Measurements from ENCODE around the gene CEACAM19. TPM values are rescaled to one million over a fixed set of nuclear protein-coding genes. Genes with fewer than 3 reads are reported as not detected.
"Not testable (repeated sequence)": the region's sequence is repeated elsewhere in the genome, so short reads cannot be mapped to it uniquely, and the experiment has no call there.

CEACAM19 gene
- total RNA-seq, 4 donors from 2014 or later: 2.5 to 5.1 (median 3.7) TPM

DNA sequence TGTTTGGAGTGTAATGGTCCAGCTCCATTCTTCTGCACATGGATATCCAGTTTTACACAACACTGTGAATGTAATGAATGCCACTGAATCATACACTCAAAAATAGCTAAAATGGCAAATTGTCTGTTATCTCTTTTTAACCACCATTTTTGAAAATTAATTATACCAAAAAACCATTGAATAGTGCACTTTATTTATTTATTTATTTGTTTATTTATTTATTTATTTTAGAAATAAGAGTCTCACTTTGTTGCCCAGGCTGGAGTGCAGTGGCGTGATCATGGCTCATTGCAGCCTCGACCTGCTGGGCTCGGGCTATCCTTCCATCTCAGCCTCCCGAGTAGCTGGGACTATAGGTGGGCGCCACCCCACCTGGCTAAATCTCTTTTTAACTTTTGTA is 7.3 kb upstream of the CEACAM19 start:
- TF ChIP-seq CTCF (IDR thresholded peaks at IDR 0.05) (no peak), EP300 (IDR thresholded peaks at IDR 0.05) (no peak), POLR2A (IDR thresholded peaks at IDR 0.05; ENCODE audit: low read depth) (no peak), POLR2AphosphoS5 (IDR thresholded peaks at IDR 0.05) (no peak)
- H3K4me3 ChIP-seq: no peak overlapping the region
- no peaks in the 10 kb centered on the region for H3K9me3 ChIP-seq
- no peak overlapping the region for H3K27ac ChIP-seq (replicated peaks in 1 of 4)
- intact Hi-C loops (cut with DNase I): no loop called here
- no peaks in the 10 kb centered on the region for H3K4me1 ChIP-seq
- peaks cover 16 to 49% (median 48%) of the 10 kb centered on the region in 4 donors for H3K36me3 ChIP-seq
- WGBS: 97% methylated on average over 5 of the region's 5 CpGs
- no peaks in the 10 kb centered on the region for H3K27me3 ChIP-seq
- no peak for DNase-seq (ENCODE audit: extremely low spot score)

DNA sequence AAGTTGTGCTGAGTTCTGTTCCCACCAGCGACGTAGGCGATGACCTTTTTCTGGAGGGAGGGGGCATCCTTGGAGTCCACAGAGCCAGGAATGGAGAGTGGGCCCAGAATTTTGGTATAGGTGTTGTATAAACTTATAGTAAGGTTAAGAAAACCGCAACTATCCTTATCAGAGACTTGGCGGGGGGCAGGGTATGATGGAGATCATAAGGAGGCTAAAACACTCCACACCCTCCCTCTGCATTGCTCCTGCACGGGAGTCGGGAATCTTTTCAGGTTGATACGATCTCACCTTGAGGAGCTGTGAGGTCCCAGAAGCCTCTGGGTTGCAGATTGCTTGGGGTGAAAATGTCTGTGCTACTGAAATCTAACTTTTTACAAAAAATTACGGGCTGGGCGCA is 6.3 kb upstream of the CEACAM19 start:
- intact Hi-C loops (cut with DNase I): no loop called here
- TF ChIP-seq CTCF (IDR thresholded peaks at IDR 0.05) (no peak), POLR2AphosphoS5 (IDR thresholded peaks at IDR 0.05) (no peak), EP300 (IDR thresholded peaks at IDR 0.05) (no peak), POLR2A (IDR thresholded peaks at IDR 0.05; ENCODE audit: low read depth) (no peak)
- no peak overlapping the region for H3K27ac ChIP-seq (replicated peaks in 1 of 4)

GRCh38 chr19:44666852-44667556 is 4.3 kb upstream of the CEACAM19 start:
- no peak overlapping the region for H3K4me3 ChIP-seq
- no peak for DNase-seq (ENCODE audit: extremely low spot score)
- H3K4me1 ChIP-seq: no peaks in the 10 kb centered on the region
- no peak overlapping the region for H3K27ac ChIP-seq (replicated peaks in 1 of 4)
- WGBS: 76% methylated on average over 7 of the region's 7 CpGs
- TF ChIP-seq EP300 (IDR thresholded peaks at IDR 0.05) (no peak), POLR2A (IDR thresholded peaks at IDR 0.05; ENCODE audit: low read depth) (no peak), POLR2AphosphoS5 (IDR thresholded peaks at IDR 0.05) (no peak), CTCF (IDR thresholded peaks at IDR 0.05) (no peak)
- H3K36me3 ChIP-seq: peaks cover 3 to 19% (median 18%) of the 10 kb centered on the region in 4 donors
- no peaks in the 10 kb centered on the region for H3K27me3 ChIP-seq
- no peaks in the 10 kb centered on the region for H3K9me3 ChIP-seq
- intact Hi-C loops (cut with DNase I): no loop called here

More for the DNA sequence above, 6.3 kb upstream of the CEACAM19 start:
- Histone ChIP-seq H3K27me3 (no peaks in the 10 kb centered on the region), H3K36me3 (peaks cover 7 to 39% (median 38%) of the 10 kb centered on the region in 4 donors), H3K4me3 (no peak overlapping the region), H3K9me3 (no peaks in the 10 kb centered on the region), H3K4me1 (no peaks in the 10 kb centered on the region)
- WGBS: 94% methylated on average over 10 of the region's 10 CpGs
- DNase-seq (ENCODE audit: extremely low spot score): no peak

- no peak overlapping the region for H3K4me3 ChIP-seq
- intact Hi-C loops (cut with DNase I): no loop called here
- H3K9me3 ChIP-seq: no peaks in the 10 kb centered on the region
- H3K27me3 ChIP-seq: no peaks in the 10 kb centered on the region
- H3K27ac ChIP-seq (replicated peaks in 1 of 4): no peak overlapping the region
- no peaks in the 10 kb centered on the region for H3K36me3 ChIP-seq
- 94% methylated on average over 2 of the region's 2 CpGs for WGBS
- no peaks in the 10 kb centered on the region for H3K4me1 ChIP-seq
- TF ChIP-seq CTCF (IDR thresholded peaks at IDR 0.05): no peak
- no peak for TF ChIP-seq POLR2A (IDR thresholded peaks at IDR 0.05; ENCODE audit: low read depth)
- TF ChIP-seq POLR2AphosphoS5 (IDR thresholded peaks at IDR 0.05): no peak
- no peak for DNase-seq (ENCODE audit: extremely low spot score)
Measured at GRCh38 chr19:44668985-44669764, 2.1 kb upstream of the CEACAM19 start.

DNA sequence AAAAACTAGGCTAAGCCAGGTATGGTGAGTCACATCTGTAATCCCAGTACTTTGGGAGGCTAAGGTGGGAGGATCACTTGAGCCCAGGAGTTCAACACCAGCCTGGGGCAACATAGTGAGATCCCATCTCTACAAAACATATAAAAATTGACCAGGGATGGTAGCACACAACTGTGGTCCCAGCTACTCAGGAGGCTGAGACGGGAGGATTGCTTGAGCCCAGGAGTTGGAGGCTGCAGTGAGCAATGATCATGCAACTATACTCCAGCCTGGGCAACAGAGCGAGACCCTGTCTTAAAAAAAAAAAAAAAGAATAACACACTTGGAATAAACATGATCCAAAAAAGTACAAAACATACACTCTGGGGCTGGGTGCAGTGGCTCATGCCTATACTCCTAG is 1.3 kb upstream of the CEACAM19 start:
- WGBS: 69% methylated on average over 2 of the region's 2 CpGs
- H3K36me3 ChIP-seq; DNase-seq (ENCODE audit: extremely low spot score); intact Hi-C loops (cut with DNase I); H3K4me1 ChIP-seq; H3K4me3 ChIP-seq; H3K27ac ChIP-seq (replicated peaks in 1 of 4); H3K27me3 ChIP-seq; H3K9me3 ChIP-seq: not testable (repeated sequence)
